Measurements from ENCODE around the gene TUBGCP3.
"Not testable (repeated sequence)": the region's sequence is repeated elsewhere in the genome, so short reads cannot be mapped to it uniquely, and the experiment has no call there.

The TUBGCP3 gene

GRCh38 chr13:112522578-112522977, 65.4 kb downstream of the TUBGCP3 start:
- no peak for DNase-seq

GRCh38 chr13:112521073-112521685, 66.8 kb downstream of the TUBGCP3 start:
- no peak for DNase-seq

- DNase-seq = no peak
Measured at GRCh38 chr13:112519517-112520060, 68.4 kb downstream of the TUBGCP3 start.

GRCh38 chr13:112516218-112516617, 71.7 kb downstream of the TUBGCP3 start:
- no peak for DNase-seq

- no peak for DNase-seq
Measured at GRCh38 chr13:112513761-112514160, 74.2 kb downstream of the TUBGCP3 start.

GRCh38 chr13:112510987-112511685, 76.8 kb downstream of the TUBGCP3 start:
- DNase-seq = no peak

- no peak for DNase-seq
Measured at GRCh38 chr13:112510002-112510780, 77.8 kb downstream of the TUBGCP3 start.

GRCh38 chr13:112509190-112509589, 78.8 kb downstream of the TUBGCP3 start:
- DNase-seq = no peak

- DNase-seq = no peak
Measured at GRCh38 chr13:112506046-112506445, 81.9 kb downstream of the TUBGCP3 start.

- DNase-seq = no peak
Measured at GRCh38 chr13:112496166-112496565, 91.8 kb downstream of the TUBGCP3 start.

- no peak for DNase-seq
Measured at GRCh38 chr13:112495465-112495864, 92.5 kb downstream of the TUBGCP3 start.

- DNase-seq = no peak
Measured at GRCh38 chr13:112489199-112489598, 98.8 kb downstream of the TUBGCP3 start.

GRCh38 chr13:112488343-112489050, 99.5 kb downstream of the TUBGCP3 start:
- not testable (repeated sequence) for DNase-seq

GRCh38 chr13:112487127-112487517, 100.8 kb downstream of the TUBGCP3 start:
- no peak for DNase-seq

- no peak for DNase-seq
Measured at GRCh38 chr13:112486386-112487126, 101.4 kb downstream of the TUBGCP3 start.

- not testable (repeated sequence) for DNase-seq
Measured at GRCh38 chr13:112485814-112486213, 102.1 kb downstream of the TUBGCP3 start.

- no peak for DNase-seq
Measured at GRCh38 chr13:112483299-112483698, 104.7 kb downstream of the TUBGCP3 start.

GRCh38 chr13:112481458-112481857, 106.5 kb downstream of the TUBGCP3 start:
- DNase-seq = no peak

- no peak for DNase-seq
Measured at GRCh38 chr13:112479389-112479788, 108.6 kb downstream of the TUBGCP3 start.

- no peak for DNase-seq
Measured at GRCh38 chr13:112477070-112477619, 110.8 kb downstream of the TUBGCP3 start.

- no peak for DNase-seq
Measured at GRCh38 chr13:112475889-112476288, 112.1 kb downstream of the TUBGCP3 start.

- DNase-seq = no peak
Measured at GRCh38 chr13:112474869-112475268, 113.1 kb downstream of the TUBGCP3 start.

Measured in activated effector memory CD4-positive, alpha-beta T cell treated with anti-CD3 and anti-CD28 coated beads, Interleukin-2, amount 50 U/mL, for 16 hours (primary cell).